HTERT RPE-1 (cell line): ENCODE measurements around the gene NRXN3.

Source experiments
- in situ Hi-C: fragments of 300-500 bp; cut with MboI; formaldehyde crosslinking; loops from 4 replicates; pipeline ENCODE4 v1.14.3; 2020; ENCODE audit warnings: low sequenced_read_pairs

NRXN3 gene

DNA sequence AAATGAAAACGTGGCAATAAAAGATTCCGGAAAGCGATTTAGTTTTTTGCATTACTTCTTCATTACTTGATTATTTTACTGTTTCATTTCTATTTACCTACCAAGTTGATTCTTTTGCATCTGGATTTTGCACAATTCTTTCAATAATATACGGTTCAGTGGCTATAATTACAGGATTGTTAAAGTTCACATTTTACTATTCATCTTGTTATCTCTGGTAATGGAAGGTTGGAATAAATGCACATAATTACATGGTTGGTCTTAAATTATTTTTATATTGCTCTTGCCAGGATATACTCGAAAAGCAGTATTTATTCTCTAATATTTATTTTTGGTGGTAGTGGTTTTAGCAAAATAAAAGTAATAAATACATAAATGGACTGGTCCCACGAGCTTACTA is 1203.3 kb downstream of the NRXN3 start:
- in situ Hi-C loops: no loop called here

DNA sequence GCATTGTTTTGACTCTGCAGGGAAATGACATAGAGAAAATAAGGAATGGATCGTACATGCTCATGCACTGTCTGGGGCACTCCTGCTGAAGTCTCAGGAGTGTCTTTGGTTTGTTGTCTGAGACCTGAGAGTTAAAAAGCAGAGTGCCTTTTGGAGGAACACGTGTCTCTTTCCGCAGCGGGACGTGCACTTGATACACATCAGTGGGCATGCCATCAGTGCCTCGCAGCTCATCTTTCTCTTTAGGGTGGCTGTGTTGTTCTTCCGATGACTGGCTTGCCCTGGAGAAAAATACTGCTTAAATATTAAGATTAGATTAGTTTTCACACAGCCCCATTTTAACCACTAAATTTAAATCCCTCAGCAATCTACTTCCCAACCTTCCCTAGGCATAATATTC is 1205.2 kb downstream of the NRXN3 start:
- in situ Hi-C loops: no loop called here

GRCh38 chr14:79376557-79376956 is 1206.4 kb downstream of the NRXN3 start:
- in situ Hi-C loops: no loop called here

- in situ Hi-C loops: no loop called here
Observed at GRCh38 chr14:79378020-79378419, 1207.8 kb downstream of the NRXN3 start.

- in situ Hi-C loops: no loop called here
Observed at GRCh38 chr14:79379266-79379665, 1209.1 kb downstream of the NRXN3 start.

- in situ Hi-C loops: no loop called here
Observed at GRCh38 chr14:79383031-79383430, 1212.9 kb downstream of the NRXN3 start.

GRCh38 chr14:79383475-79383874 is 1213.3 kb downstream of the NRXN3 start:
- in situ Hi-C loops: no loop called here

DNA sequence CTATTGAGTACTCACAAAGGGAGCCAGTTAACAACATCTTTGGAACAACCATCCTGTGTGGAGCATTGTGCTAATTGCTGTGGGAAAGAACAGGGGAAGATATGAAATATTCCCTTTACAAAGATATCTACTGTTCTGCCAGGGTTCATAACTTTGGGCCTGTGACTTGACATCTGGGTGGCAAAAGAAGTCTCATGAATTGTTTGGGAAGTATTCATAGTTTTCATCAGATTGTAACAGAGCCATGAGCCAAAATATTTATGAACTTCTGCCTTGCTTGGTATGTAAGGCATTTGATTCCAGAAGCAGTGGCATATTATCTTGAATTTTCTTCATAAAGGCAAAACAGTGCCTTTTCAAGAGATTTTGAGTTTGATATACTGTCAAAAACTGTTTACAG is 1224.9 kb downstream of the NRXN3 start:
- in situ Hi-C loops: no loop called here

- in situ Hi-C loops: no loop called here
Observed at GRCh38 chr14:79404874-79405511, 1234.8 kb downstream of the NRXN3 start.

DNA sequence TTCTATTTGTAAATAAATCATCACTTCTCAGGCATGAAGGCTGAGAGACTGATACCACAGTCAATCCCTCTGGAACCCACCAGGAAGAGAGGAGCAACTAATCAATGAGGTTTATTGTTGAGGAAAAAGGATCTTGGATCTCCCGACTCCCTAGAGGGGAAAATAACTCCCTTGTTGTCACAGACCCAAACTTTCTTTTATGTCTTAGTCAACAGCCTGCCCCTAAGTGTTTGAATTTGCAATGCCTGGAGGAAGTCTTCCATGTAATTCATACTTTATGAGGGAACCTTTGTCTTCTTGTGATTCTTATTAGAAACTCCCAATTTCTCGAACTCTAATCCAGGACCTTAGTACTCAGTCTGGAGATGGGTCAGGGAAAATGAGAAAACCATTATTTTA is 1235.3 kb downstream of the NRXN3 start:
- in situ Hi-C loops: no loop called here

- in situ Hi-C loops: no loop called here
Observed at GRCh38 chr14:79407572-79407971, 1237.4 kb downstream of the NRXN3 start.

DNA sequence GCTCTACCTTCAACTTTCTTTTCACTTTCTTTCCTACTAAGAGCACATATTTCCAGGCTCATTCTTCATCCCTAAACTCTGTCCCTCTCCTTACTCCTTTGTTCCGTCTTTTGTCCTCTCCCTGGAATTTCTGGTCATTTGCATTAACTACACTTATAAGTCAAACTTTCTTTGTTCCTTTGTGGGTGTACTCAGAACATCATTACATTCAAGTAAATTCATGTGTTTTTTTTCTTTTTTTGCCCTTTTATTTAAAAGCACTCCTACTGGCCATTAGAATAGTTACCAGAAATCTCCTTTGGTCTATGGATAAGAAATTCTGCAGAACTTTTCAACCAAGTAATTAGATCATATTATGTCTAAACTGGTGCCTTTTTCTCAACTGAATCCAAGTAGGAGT is 1238.5 kb downstream of the NRXN3 start:
- in situ Hi-C loops: no loop called here

DNA sequence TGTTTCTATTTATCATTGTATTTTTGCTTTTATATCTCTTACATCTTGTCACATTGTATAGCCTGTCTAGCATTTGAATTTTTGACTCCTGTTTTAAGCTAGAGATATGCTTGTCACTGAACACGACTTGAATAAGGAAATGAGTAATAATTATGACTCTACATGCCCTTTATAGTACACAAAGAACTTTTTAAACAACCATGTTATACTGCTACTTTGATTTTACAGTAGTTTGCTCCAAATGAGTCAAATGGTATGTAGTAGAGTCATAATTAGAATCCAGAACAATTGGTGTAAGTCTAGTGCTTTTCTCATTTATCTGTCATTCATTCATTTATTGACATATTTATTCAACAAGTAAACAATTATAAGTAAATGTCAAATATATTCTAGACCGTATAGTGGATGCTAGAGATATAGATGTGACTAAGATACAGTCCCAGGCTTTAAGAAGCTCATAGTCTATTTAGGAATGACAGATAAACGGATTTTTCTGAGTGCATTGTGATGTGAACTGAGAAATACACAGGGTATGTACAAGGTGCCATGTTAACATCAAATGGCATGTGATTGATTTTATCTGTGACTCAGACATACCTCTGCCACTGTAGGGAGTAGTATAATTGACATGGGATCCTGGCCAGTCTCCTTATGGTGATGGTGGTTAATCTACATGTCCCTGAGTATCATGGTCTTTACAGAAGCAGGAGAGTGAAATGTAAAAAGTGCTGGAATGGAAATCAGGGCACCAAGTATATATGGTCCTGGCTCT is 1241.4 kb downstream of the NRXN3 start:
- in situ Hi-C loops: no loop called here

DNA sequence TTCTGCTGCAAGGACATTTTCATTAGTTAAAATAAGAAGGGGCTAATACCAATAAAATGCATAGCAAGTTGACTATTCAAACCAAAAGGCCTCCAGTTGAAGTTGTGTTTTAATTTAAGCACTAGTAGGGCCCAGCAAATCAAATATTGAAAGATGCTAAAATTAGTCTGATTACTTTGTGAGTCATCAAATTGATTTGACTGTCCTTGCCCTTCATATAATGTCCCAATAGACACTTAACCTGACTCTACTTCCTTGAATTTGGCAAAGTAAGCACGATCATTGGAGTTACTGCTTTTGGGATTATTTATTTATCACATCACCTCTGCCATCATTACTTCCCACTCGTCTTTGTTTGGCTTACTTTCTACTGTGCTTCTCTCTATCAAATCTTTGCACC is 1242.6 kb downstream of the NRXN3 start:
- in situ Hi-C loops: no loop called here

DNA sequence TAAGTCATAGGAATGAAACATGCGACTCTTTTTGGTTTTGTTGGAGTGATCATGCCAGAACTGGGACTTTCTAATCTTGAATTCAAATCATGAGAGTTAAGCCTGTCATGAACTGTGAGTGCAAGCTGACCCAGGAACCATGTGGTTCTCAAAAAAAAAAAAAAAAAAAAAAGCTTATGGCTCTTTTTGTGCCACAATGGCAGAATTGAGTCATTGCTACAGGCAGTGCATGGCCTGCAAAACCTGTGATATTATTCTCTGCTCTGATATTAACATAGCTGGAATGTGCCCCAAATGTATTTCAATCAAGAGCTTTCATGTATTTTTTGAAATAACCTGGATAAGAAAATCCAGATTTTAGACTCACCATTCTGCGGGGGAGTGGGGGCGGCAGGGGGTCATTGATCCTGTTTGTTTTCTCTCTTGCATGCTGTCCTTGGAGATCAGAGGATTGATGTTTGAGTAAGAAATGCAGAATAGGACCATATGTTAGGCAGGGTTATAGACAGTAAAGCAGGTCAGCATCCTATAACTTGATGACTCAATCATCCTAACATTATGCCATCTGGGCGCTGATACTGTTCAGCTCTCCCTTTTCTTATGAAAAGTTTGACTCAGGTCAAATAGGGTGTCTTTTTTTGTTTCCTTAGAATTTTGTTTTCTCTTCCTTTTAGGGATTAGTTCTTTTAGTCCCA is 1243.7 kb downstream of the NRXN3 start:
- in situ Hi-C loops: no loop called here

DNA sequence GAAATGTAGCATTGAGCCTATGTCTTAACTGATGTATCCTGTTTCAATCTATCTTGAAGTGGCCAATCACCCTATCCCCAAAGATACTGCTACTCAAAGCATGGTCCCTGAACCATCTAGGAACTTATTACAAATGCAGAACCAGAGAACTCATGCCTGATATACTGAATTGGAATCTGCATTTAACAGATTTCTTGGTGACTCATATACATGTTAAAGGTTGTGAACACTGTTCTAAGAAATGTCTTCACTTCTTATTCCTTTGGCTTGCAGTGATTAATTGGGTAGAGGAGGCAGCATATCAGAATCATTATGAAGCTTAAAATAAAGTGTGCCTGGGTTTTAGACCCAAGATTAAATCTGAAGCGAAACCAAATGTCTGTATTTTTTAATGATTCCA is 1245.6 kb downstream of the NRXN3 start:
- in situ Hi-C loops: no loop called here

DNA sequence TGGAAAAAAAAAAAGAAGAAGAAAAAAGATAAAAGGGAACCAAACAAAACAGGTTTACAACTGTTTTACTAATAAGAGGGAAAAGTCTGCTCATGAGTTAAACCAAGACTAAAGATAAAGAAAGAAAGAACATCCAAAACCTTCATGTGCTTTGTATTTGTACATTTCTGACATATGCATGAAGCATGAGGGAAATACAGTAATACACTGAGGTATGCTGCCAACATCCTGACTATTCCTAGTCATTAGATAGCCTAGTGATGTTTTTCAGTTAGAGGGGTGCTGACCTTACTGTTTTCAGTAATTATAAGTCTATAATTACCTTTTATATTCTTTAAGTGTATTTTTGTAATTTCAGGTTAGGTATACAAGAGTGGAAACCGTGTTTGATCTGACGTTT is 1247.8 kb downstream of the NRXN3 start:
- in situ Hi-C loops: no loop called here

DNA sequence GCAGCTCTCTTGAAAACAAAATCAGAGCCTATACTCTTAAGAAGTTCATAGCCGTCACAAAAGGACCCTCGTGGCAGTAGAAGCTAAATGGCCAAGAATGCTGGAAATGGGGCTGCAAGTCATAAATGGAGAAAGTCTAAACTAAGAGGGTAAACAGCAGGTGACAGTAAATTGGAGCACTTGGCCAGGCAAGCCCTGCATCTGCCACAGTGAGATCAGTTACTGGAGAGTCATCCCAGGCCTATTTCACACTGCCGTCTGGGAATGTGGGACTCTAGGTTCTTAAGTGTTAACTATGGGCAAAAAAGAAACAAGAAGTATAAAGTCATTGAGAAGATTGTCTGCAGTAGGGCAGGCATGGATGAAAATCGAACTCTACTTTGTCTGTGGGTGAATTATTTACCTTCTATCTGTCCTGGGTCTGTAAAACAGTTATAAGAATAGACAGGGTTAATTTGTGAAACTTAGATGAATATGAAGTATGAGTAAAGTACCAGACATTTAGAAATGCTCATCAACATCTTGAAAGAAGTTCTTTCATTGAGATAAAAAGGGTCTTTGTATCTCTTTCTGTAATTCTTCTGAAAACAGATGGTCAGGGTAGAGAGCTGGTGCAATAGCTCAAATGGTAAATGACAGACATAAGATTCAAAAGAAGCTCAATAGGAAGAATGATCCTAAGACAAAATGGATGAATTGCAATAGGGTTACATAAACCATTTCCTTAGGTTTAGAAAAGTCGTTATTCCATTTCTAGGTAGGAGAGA is 1248.7 kb downstream of the NRXN3 start:
- in situ Hi-C loops: no loop called here

GRCh38 chr14:79419571-79420327 is 1249.6 kb downstream of the NRXN3 start:
- in situ Hi-C loops: no loop called here

DNA sequence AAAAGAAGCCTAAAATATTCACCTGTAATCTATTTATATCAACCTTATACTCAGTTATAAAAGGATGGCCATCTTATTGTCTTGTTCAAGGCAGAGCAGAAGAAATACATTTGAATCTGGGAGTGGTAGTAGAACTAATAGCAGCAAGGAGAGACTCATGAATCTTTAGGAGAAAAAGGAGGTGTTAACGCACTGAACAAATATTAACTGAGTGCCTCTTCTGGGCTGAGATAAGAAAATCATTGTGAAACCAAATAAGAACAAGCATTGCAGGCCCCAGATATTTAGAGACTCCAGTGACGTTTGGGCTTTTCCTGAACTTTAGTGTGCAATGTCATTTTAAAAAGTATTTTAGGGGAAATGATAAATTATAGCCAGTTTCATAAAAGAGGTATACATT is 1250.6 kb downstream of the NRXN3 start:
- in situ Hi-C loops: no loop called here

DNA sequence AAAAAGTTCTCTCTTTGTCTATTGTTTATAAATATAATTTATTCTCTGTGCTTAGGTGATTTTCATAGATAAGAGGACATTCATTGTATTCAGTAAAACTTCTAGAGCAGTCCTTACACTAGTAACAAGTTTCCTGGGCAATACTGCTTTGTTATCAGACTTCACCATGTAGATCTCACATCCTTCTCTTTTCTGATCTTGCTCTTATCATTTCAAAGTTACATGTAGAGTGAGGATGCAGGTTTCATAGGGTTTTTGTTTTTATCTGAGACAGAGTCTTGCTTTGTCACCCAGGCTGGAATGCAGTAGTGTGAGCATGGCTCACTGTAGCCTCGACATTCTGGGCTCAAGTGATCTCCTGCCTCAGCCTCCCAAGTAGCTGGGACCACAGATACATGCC is 1251.6 kb downstream of the NRXN3 start:
- in situ Hi-C loops: no loop called here
